GM12878 (cell line): Measurements from ENCODE around the gene DYNC1I1. TPM values are rescaled to one million over a fixed set of nuclear protein-coding genes. Genes with fewer than 3 reads are reported as not detected.

Source experiments
- ATAC-seq: fragments of 200-7000 bp; cut with Tn5 transposase; 3 replicates; pipeline ENCODE4 v1.9.1; 2020; ENCODE audit warnings: mild to moderate bottlenecking, moderate library complexity
- BruUV-seq: library from RNA; stranded (reverse); fragments of 400-500 nt; replicated peaks from 2 replicates; lab custom pipeline; 2021; lab: Mats Ljungman, UMichigan
- CTCF ChIA-PET: fragments of 300-600 bp; sonication (Branson Sonifier 250); formaldehyde crosslinking; extraction: SDS; loops from one replicate; lab custom pipeline; 2021; ENCODE audit warnings: inconsistent platforms; lab: Yijun Ruan, JAX
- POLR2A ChIA-PET: fragments of 350-600 bp; formaldehyde crosslinking; extraction: SDS; loops from one replicate; lab custom pipeline; 2021; ENCODE audit warnings: inconsistent platforms; lab: Charles Lee
- RAD21 ChIA-PET: fragments of 300-600 bp; sonication (Branson Sonifier 250); formaldehyde crosslinking; loops from one replicate; lab custom pipeline; 2023; ENCODE audit warnings: antibody characterized with exemption; ENCODE audit not compliant: unreplicated experiment; lab: Charles Lee
- SMC1A ChIA-PET: fragments of 300-600 bp; sonication (Branson Sonifier 250); formaldehyde crosslinking; loops from one replicate; lab custom pipeline; 2023; ENCODE audit not compliant: unreplicated experiment, uncharacterized antibody; lab: Charles Lee
- DNase-seq: peaks from one replicate; pipeline ENCODE4 v3.0.0-alpha.2; 2011; ENCODE audit warnings: low read depth, low spot score
- FAIRE-seq: peaks from 3 replicates; lab custom pipeline; 2011; peaks lifted over from hg19 to GRCh38; lab: Jason Lieb, UNC
- H2AFZ ChIP-seq: 2 replicates; pipeline ENCODE4 v1.6.0; 2011; ENCODE audit warnings: low read depth, low read length, control low read depth; ENCODE audit not compliant: control insufficient read depth
- H3K27ac ChIP-seq: 2 replicates; pipeline ENCODE4 v1.5.1; 2011; ENCODE audit warnings: control low read depth; ENCODE audit not compliant: control insufficient read depth, insufficient read depth
- H3K27me3 ChIP-seq, 2 experiments: replicated peaks in 1 of 2; 2 replicates each; pipeline versions ENCODE4 v1.6.0 to v1.6.1; 2011; ENCODE audit warnings: low read length in 1 of 2; ENCODE audit not compliant: control insufficient read depth in 2 of 2, insufficient read depth in 2 of 2
- H3K36me3 ChIP-seq, 2 experiments: 2 replicates each; pipeline ENCODE4 v1.5.1; 2011; ENCODE audit warnings: low read length in 1 of 2; ENCODE audit not compliant: control insufficient read depth in 2 of 2, insufficient read depth in 2 of 2
- H3K4me1 ChIP-seq: 2 replicates; pipeline ENCODE4 v1.6.1; 2011; ENCODE audit warnings: mild to moderate bottlenecking, low read length, moderate library complexity, mixed read lengths; ENCODE audit not compliant: control insufficient read depth, insufficient read depth
- H3K4me2 ChIP-seq: 2 replicates; pipeline ENCODE4 v1.6.0; 2011; ENCODE audit warnings: control low read depth; ENCODE audit not compliant: control insufficient read depth, insufficient read depth
- H3K4me3 ChIP-seq: fragments of 200-600 bp; sonication (generic); 2 replicates; pipeline ENCODE4 v1.5.1; 2016
- H3K79me2 ChIP-seq: 2 replicates; pipeline ENCODE4 v1.6.0; 2011; ENCODE audit warnings: low read length; ENCODE audit not compliant: control insufficient read depth, insufficient read depth
- H3K9ac ChIP-seq: 2 replicates; pipeline ENCODE4 v1.8.0; 2011; ENCODE audit warnings: low read length, control low read depth, mixed read lengths; ENCODE audit not compliant: control insufficient read depth, insufficient read depth
- H3K9me3 ChIP-seq: replicated peaks from 3 replicates; pipeline ENCODE4 v1.5.1; 2011; ENCODE audit warnings: mild to moderate bottlenecking, low read length; ENCODE audit not compliant: control insufficient read depth, insufficient read depth
- H4K20me1 ChIP-seq: 2 replicates; pipeline ENCODE4 v1.6.0; 2011; ENCODE audit not compliant: control insufficient read depth, insufficient read depth
- BACH1 ChIP-seq: fragments of 450-650 bp; IDR thresholded peaks from 2 replicates; pipeline ENCODE4 v1.6.1; 2017; ENCODE audit warnings: mild to moderate bottlenecking, borderline replicate concordance
- ETV6 ChIP-seq, 2 experiments: fragments of 450-650 bp in 1 of 2; IDR thresholded peaks in 1 of 2; conservative IDR thresholded peaks in 1 of 2; 2 replicates each; pipeline ENCODE4 v1.6.1; 2014; ENCODE audit warnings: antibody characterized with exemption in 1 of 2, borderline replicate concordance in 1 of 2, low read depth in 1 of 2, mild to moderate bottlenecking in 1 of 2, moderate library complexity in 1 of 2
- HDGF ChIP-seq: fragments of 450-650 bp; IDR thresholded peaks from 2 replicates; pipeline ENCODE4 v1.6.1; 2016; ENCODE audit warnings: antibody characterized with exemption
- JUNB ChIP-seq: IDR thresholded peaks from 2 replicates; pipeline ENCODE4 v1.6.1; 2016; ENCODE audit warnings: antibody characterized with exemption, mild to moderate bottlenecking
- LARP7 ChIP-seq: fragments of 450-650 bp; IDR thresholded peaks from 2 replicates; pipeline ENCODE4 v1.6.1; 2017; ENCODE audit warnings: mild to moderate bottlenecking
- MTA2 ChIP-seq: fragments of 450-650 bp; IDR thresholded peaks from 2 replicates; pipeline ENCODE4 v1.6.1; 2016; ENCODE audit warnings: low read depth, mild to moderate bottlenecking, moderate library complexity
- NFIC ChIP-seq: IDR thresholded peaks from 2 replicates; pipeline ENCODE4 v1.6.1; 2012; ENCODE audit warnings: low read depth, mild to moderate bottlenecking, inconsistent platforms, low read length, moderate library complexity
- NFXL1 ChIP-seq: fragments of 450-650 bp; IDR thresholded peaks from 2 replicates; pipeline ENCODE4 v1.6.1; 2017; ENCODE audit warnings: antibody characterized with exemption, mild to moderate bottlenecking, borderline replicate concordance
- NR2C2 ChIP-seq: IDR thresholded peaks from 2 replicates; pipeline ENCODE4 v1.6.1; 2011; ENCODE audit warnings: borderline replicate concordance, low read depth; ENCODE audit not compliant: control insufficient read depth, insufficient read length
- RCOR1 ChIP-seq: conservative IDR thresholded peaks from 2 replicates; pipeline ENCODE4 v1.6.1; 2012; ENCODE audit warnings: low read depth, low read length, improper control_type of control experiment
- WGBS: methylation state at CpG from one replicate; pipeline ENCODE4 v1.1.6; 2016; ENCODE audit warnings: low lambda C conversion rate; ENCODE audit not compliant: insufficient replicate concordance, insufficient coverage; ENCODE audit errors: missing lambda C conversion rate; 5-methylcytosine and 5-hydroxymethylcytosine counted together
- in situ Hi-C: fragments of 300-500 bp; cut with MboI; formaldehyde crosslinking; loops from 9 replicates; pipeline ENCODE4 v1.14.3; 2018; ENCODE audit warnings: mixed read lengths
- intact Hi-C: fragments of 100-400 bp; cut with micrococcal nuclease; formaldehyde crosslinking; loops from one replicate; pipeline ENCODE4 v1.14.2; 2022; ENCODE audit not compliant: unreplicated experiment
- polyA plus RNA-seq, 11 experiments: library from polyadenylated mRNA; depleted of rRNA in 4 of 11; unstranded in 6 of 11; stranded (reverse) in 5 of 11; fragments of >200 nt; fragmentation: Nextera tagmentation in 4 of 11; fragmentation: Illumina TruSeq in 1 of 11; extraction: Ambion mirVana in 4 of 11; extraction: Trizol in 1 of 11; gene quantifications; 1 replicate in 1 of 11; 2 replicates in 10 of 11; pipeline versions ENCODE4 v1.2.1 to v1.2.3, GENCODE V29; 2011 to 2016; ENCODE audit warnings: inconsistent platforms in 2 of 11, missing spikeins in 2 of 11, low read depth in 1 of 11
- total RNA-seq, 4 experiments: library from RNA; depleted of rRNA in 3 of 4; stranded (reverse); fragments of >200 nt in 3 of 4; fragmentation: Illumina TruSeq in 1 of 4; extraction: Trizol in 1 of 4; gene quantifications; 2 replicates each; pipeline versions ENCODE4 v1.2.1 to v1.2.3, GENCODE V29; 2013 to 2021
- TF ChIP-seq, protein P1 (sequence below): fragments of 450-650 bp; IDR thresholded peaks from 2 replicates; pipeline ENCODE4 v1.6.1; 2016; ENCODE audit warnings: mild to moderate bottlenecking, moderate library complexity, borderline replicate concordance
- TF ChIP-seq, protein P2 (sequence below): IDR thresholded peaks from 2 replicates; pipeline ENCODE4 v1.6.1; 2011; ENCODE audit warnings: low read depth, mild to moderate bottlenecking, low read length, moderate library complexity, borderline replicate concordance; ENCODE audit errors: extremely low read depth

Gene DYNC1I1
- total and polyA plus RNA-seq, 10 of the 15 experiments (the other 5 are each of a cell fraction or from before 2014, with no cell fraction given), result 0.05 to 0.91 (median 0.14) TPM; not detected in 3

GRCh38 chr7:95897557-95898251 lies 125.3 kb downstream of the DYNC1I1 start:
- CTCF ChIA-PET, result no interaction called here
- Histone ChIP-seq H3K9me3 (no peaks in the 10 kb centered on the region), H3K4me3 (no peak overlapping the region), H3K4me2 (no peak overlapping the region), H3K27me3 (no peaks in the 10 kb centered on the region), H3K9ac (no peak overlapping the region), H3K79me2 (no peaks in the 10 kb centered on the region), H2AFZ (no peak overlapping the region), H4K20me1 (no peaks in the 10 kb centered on the region), H3K4me1 (no peaks in the 10 kb centered on the region), H3K36me3 (no peaks in the 10 kb centered on the region), H3K27ac (no peak overlapping the region)
- ATAC-seq (no peak), DNase-seq (no peak), FAIRE-seq (no peak)
- SMC1A ChIA-PET, result no interaction called here
- WGBS, result 0% methylated on average over 5 of the region's 5 CpGs
- no TSS peak for BruUV-seq
- RAD21 ChIA-PET, result no interaction called here
- TF ChIP-seq JUNB (no peak), LARP7 (no peak)
- in situ Hi-C loops (no loop called here), intact Hi-C loops (no loop called here)
- POLR2A ChIA-PET, result no interaction called here

- CTCF ChIA-PET, result interaction anchor here (0.6 to 1.4 kb wide), 2 partner anchors 29 to 1264 kb away, joined by 3 to 4 read pairs; no protein-coding TSS in a partner anchor
- intact Hi-C loops, result no loop called here
- FAIRE-seq, result no peak
Observed at GRCh38 chr7:95899919-95900513, 127.7 kb downstream of the DYNC1I1 start.

More at GRCh38 chr7:95899919-95900513, 127.7 kb downstream of the DYNC1I1 start:
- no peaks in the 10 kb centered on the region for H3K9me3 ChIP-seq
- H3K27ac ChIP-seq, result no peak overlapping the region
- H3K79me2 ChIP-seq, result no peaks in the 10 kb centered on the region
- WGBS, result 31% methylated on average over 5 of the region's 5 CpGs
- H3K9ac ChIP-seq, result no peak overlapping the region
- SMC1A ChIA-PET, result no interaction called here
- no peak overlapping the region for H3K4me3 ChIP-seq
- H3K4me1 ChIP-seq, result no peaks in the 10 kb centered on the region
- H3K4me2 ChIP-seq, result no peak overlapping the region
- BruUV-seq, result no TSS peak
- no peaks in the 10 kb centered on the region for H3K36me3 ChIP-seq
- POLR2A ChIA-PET, result no interaction called here
- in situ Hi-C loops, result no loop called here
- no peak overlapping the region for H2AFZ ChIP-seq
- RAD21 ChIA-PET, result interaction anchor here (1.2 kb wide), 1 partner anchor 1126 kb away, joined by 3 read pairs; no protein-coding TSS in a partner anchor
- H4K20me1 ChIP-seq, result no peaks in the 10 kb centered on the region
- no peaks in the 10 kb centered on the region for H3K27me3 ChIP-seq
- TF ChIP-seq BACH1, result no peak
- TF ChIP-seq, protein P1, sequence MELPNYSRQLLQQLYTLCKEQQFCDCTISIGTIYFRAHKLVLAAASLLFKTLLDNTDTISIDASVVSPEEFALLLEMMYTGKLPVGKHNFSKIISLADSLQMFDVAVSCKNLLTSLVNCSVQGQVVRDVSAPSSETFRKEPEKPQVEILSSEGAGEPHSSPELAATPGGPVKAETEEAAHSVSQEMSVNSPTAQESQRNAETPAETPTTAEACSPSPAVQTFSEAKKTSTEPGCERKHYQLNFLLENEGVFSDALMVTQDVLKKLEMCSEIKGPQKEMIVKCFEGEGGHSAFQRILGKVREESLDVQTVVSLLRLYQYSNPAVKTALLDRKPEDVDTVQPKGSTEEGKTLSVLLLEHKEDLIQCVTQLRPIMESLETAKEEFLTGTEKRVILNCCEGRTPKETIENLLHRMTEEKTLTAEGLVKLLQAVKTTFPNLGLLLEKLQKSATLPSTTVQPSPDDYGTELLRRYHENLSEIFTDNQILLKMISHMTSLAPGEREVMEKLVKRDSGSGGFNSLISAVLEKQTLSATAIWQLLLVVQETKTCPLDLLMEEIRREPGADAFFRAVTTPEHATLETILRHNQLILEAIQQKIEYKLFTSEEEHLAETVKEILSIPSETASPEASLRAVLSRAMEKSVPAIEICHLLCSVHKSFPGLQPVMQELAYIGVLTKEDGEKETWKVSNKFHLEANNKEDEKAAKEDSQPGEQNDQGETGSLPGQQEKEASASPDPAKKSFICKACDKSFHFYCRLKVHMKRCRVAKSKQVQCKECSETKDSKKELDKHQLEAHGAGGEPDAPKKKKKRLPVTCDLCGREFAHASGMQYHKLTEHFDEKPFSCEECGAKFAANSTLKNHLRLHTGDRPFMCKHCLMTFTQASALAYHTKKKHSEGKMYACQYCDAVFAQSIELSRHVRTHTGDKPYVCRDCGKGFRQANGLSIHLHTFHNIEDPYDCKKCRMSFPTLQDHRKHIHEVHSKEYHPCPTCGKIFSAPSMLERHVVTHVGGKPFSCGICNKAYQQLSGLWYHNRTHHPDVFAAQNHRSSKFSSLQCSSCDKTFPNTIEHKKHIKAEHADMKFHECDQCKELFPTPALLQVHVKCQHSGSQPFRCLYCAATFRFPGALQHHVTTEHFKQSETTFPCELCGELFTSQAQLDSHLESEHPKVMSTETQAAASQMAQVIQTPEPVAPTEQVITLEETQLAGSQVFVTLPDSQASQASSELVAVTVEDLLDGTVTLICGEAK, result no peak
- TF ChIP-seq RCOR1, result no peak
- TF ChIP-seq HDGF, result no peak
- TF ChIP-seq MTA2, result no peak
- TF ChIP-seq NR2C2, result no peak
- TF ChIP-seq, protein P2, sequence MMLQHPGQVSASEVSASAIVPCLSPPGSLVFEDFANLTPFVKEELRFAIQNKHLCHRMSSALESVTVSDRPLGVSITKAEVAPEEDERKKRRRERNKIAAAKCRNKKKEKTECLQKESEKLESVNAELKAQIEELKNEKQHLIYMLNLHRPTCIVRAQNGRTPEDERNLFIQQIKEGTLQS, result no peak
- no peak for TF ChIP-seq NFIC
- TF ChIP-seq NFXL1, result no peak
- TF ChIP-seq ETV6 (conservative IDR thresholded peaks at IDR 0.05 in 1 of 2, IDR thresholded peaks at IDR 0.05 in 1 of 2; ENCODE audit: borderline replicate concordance in 1 of 2, low read depth in 1 of 2), result no peak
- TF ChIP-seq, all 136 proteins: peak for 0
- no peak for ATAC-seq
- no peak for DNase-seq
